Measurements from ENCODE around the gene ZMYND8. TPM values are rescaled to one million over a fixed set of nuclear protein-coding genes. Genes with fewer than 3 reads are reported as not detected.

ZMYND8 gene
- total RNA-seq, 3 donors from 2014 or later (not counting 1 experiment from before 2014, with no cell fraction given) = 57.6 to 72.6 (median 69.8) TPM

GRCh38 chr20:47251154-47252020 is 105.1 kb downstream of the ZMYND8 start:
- intact Hi-C loops (cut with micrococcal nuclease) = no loop called here
- Mint-ChIP-seq H3K27me3 (ENCODE audit: low read depth in 2 of 2) (no peaks in the 10 kb centered on the region), H3K4me3 (no peak overlapping the region), H3K9me3 (no peaks in the 10 kb centered on the region), H3K4me1 (no peaks in the 10 kb centered on the region), H3K27ac (no peak overlapping the region), H3K36me3 (peaks cover 3% of the 10 kb centered on the region)
- TF ChIP-seq, protein P1, sequence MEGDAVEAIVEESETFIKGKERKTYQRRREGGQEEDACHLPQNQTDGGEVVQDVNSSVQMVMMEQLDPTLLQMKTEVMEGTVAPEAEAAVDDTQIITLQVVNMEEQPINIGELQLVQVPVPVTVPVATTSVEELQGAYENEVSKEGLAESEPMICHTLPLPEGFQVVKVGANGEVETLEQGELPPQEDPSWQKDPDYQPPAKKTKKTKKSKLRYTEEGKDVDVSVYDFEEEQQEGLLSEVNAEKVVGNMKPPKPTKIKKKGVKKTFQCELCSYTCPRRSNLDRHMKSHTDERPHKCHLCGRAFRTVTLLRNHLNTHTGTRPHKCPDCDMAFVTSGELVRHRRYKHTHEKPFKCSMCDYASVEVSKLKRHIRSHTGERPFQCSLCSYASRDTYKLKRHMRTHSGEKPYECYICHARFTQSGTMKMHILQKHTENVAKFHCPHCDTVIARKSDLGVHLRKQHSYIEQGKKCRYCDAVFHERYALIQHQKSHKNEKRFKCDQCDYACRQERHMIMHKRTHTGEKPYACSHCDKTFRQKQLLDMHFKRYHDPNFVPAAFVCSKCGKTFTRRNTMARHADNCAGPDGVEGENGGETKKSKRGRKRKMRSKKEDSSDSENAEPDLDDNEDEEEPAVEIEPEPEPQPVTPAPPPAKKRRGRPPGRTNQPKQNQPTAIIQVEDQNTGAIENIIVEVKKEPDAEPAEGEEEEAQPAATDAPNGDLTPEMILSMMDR (IDR thresholded peaks at IDR 0.05) = no peak
- Histone ChIP-seq H3K9me3 (ENCODE audit: control insufficient read depth, insufficient read depth, low read length) (no peaks in the 10 kb centered on the region), H3K4me3 (ENCODE audit: low read length) (no peak overlapping the region), H3K4me1 (ENCODE audit: control insufficient read depth, insufficient read depth, low read length) (no peaks in the 10 kb centered on the region), H3K27ac (ENCODE audit: low read length) (no peak overlapping the region), H3K36me3 (ENCODE audit: control insufficient read depth, insufficient read depth, low read length) (peaks cover 61% of the 10 kb centered on the region), H3K27me3 (ENCODE audit: control insufficient read depth, insufficient read depth, low read length) (no peaks in the 10 kb centered on the region)
- WGBS (ENCODE audit: insufficient coverage) = 99% methylated on average over 19 of the region's 19 CpGs
- ATAC-seq = no peak
- DNase-seq = no peak

DNA sequence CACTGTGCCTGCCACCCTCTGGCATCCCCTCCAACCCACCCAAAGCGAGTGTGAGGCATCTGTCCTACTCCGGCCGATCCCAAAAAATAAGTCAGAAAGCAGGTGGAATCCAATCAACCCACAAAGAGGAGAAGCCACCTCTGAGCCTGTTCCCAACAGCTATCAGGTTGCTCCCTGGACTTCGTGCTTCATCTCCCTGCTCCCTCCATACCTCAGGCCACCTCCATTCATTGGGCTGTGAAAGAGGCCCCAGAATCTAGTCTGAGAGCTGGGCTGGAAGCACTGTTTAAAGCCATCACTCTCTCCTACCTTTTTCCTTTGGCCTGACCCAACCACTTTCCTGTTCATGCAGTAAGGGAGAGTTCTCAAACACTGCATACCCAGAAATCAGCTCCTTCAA is 106.1 kb downstream of the ZMYND8 start:
- peaks cover 8% of the 10 kb centered on the region for H3K36me3 Mint-ChIP-seq
- no peaks in the 10 kb centered on the region for H3K4me1 Mint-ChIP-seq
- H3K9me3 ChIP-seq (ENCODE audit: control insufficient read depth, insufficient read depth, low read length) = no peaks in the 10 kb centered on the region
- H3K36me3 ChIP-seq (ENCODE audit: control insufficient read depth, insufficient read depth, low read length) = peaks cover 71% of the 10 kb centered on the region
- TF ChIP-seq, protein P1 (IDR thresholded peaks at IDR 0.05) = no peak
- no peaks in the 10 kb centered on the region for H3K27me3 Mint-ChIP-seq (ENCODE audit: low read depth in 2 of 2)
- no peak for DNase-seq
- no peak overlapping the region for H3K4me3 ChIP-seq (ENCODE audit: low read length)
- WGBS (ENCODE audit: insufficient coverage) = 98% methylated on average over 4 of the region's 4 CpGs
- no peaks in the 10 kb centered on the region for H3K27me3 ChIP-seq (ENCODE audit: control insufficient read depth, insufficient read depth, low read length)
- no peak overlapping the region for H3K27ac Mint-ChIP-seq
- H3K4me3 Mint-ChIP-seq = no peak overlapping the region
- no peak overlapping the region for H3K27ac ChIP-seq (ENCODE audit: low read length)
- intact Hi-C loops (cut with micrococcal nuclease) = no loop called here
- ATAC-seq = no peak
- no peaks in the 10 kb centered on the region for H3K9me3 Mint-ChIP-seq
- no peaks in the 10 kb centered on the region for H3K4me1 ChIP-seq (ENCODE audit: control insufficient read depth, insufficient read depth, low read length)

- intact Hi-C loops (cut with micrococcal nuclease) = no loop called here
- H3K27ac Mint-ChIP-seq = no peak overlapping the region
- Histone ChIP-seq H3K27ac (ENCODE audit: low read length) (no peak overlapping the region), H3K4me1 (ENCODE audit: control insufficient read depth, insufficient read depth, low read length) (no peaks in the 10 kb centered on the region), H3K27me3 (ENCODE audit: control insufficient read depth, insufficient read depth, low read length) (no peaks in the 10 kb centered on the region), H3K9me3 (ENCODE audit: control insufficient read depth, insufficient read depth, low read length) (no peaks in the 10 kb centered on the region), H3K36me3 (ENCODE audit: control insufficient read depth, insufficient read depth, low read length) (peaks cover 74% of the 10 kb centered on the region), H3K4me3 (ENCODE audit: low read length) (no peak overlapping the region)
- no peaks in the 10 kb centered on the region for H3K27me3 Mint-ChIP-seq (ENCODE audit: low read depth in 2 of 2)
- ATAC-seq (no peak), DNase-seq (no peak)
- 99% methylated on average over 4 of the region's 4 CpGs for WGBS (ENCODE audit: insufficient coverage)
- no peaks in the 10 kb centered on the region for H3K9me3 Mint-ChIP-seq
- H3K4me1 Mint-ChIP-seq = no peaks in the 10 kb centered on the region
- H3K4me3 Mint-ChIP-seq = no peak overlapping the region
- TF ChIP-seq, protein P1 (IDR thresholded peaks at IDR 0.05) = no peak
- H3K36me3 Mint-ChIP-seq = peaks cover 8% of the 10 kb centered on the region
Observed at GRCh38 chr20:47249913-47250312, 106.6 kb downstream of the ZMYND8 start.
